Pancreas (tissue), 10 donors: Measurements from ENCODE around the gene TULP4. TPM values are rescaled to one million over a fixed set of nuclear protein-coding genes. Genes with fewer than 3 reads are reported as not detected.

Source experiments
- ATAC-seq, 4 donors: fragments of 200-7000 bp; cut with Tn5 transposase; one replicate each; pipeline versions ENCODE4 v1.8.0 to v1.9.1; 2020; ENCODE audit warnings: mild to moderate bottlenecking in 4 of 4, moderate library complexity in 4 of 4
- DNase-seq, 6 donors: peaks; one replicate each; pipeline ENCODE4 v3.0.0-alpha.2; 2020
- FAIRE-seq: peaks from 2 replicates; lab custom pipeline; 2012; peaks lifted over from hg19 to GRCh38; lab: Jason Lieb, UNC
- H3K27ac ChIP-seq, 4 donors: fragments of 200-600 bp; sonication (generic); 1 replicate in 3 of 4; 2 replicates in 1 of 4; pipeline versions ENCODE4 v1.5.0 to v1.8.0; 2020
- H3K27me3 ChIP-seq, 4 donors: fragments of 200-600 bp; one replicate each; pipeline ENCODE4 v1.8.0; 2021
- H3K36me3 ChIP-seq, 3 donors: fragments of 200-600 bp; sonication (generic) in 1 of 3; one replicate each; pipeline versions ENCODE4 v1.5.0 to v1.8.0; 2020 to 2021
- H3K4me1 ChIP-seq, 3 donors: fragments of 200-600 bp; one replicate each; pipeline ENCODE4 v1.8.0; 2021
- H3K4me3 ChIP-seq, 4 donors: fragments of 200-600 bp; sonication (generic) in 2 of 4; one replicate each; pipeline versions ENCODE4 v1.5.0 to v1.8.0; 2020 to 2021
- H3K9me3 ChIP-seq, 4 donors: fragments of 200-600 bp; one replicate each; pipeline ENCODE4 v1.8.0; 2021
- CTCF ChIP-seq, 4 donors: fragments of 200-600 bp; sonication (generic) in 3 of 4; IDR thresholded peaks; one replicate each; pipeline versions ENCODE4 v1.5.0 to v1.8.0; 2021; ENCODE audit warnings: antibody characterized with exemption in 4 of 4
- WGBS, 2 donors: extraction: QIAGEN DNeasy Blood & Tissue Kit; methylation state at CpG; one replicate each; pipeline ENCODE4 v1.1.7; 2013; 5-methylcytosine and 5-hydroxymethylcytosine counted together
- intact Hi-C, 3 donors: fragments of 100-400 bp; cut with DNase I; formaldehyde crosslinking; loops; one replicate each; pipeline versions ENCODE4 v1.11.1 to v1.14.2; 2022
- polyA plus RNA-seq, 2 donors: library from polyadenylated mRNA; stranded (reverse); fragments of 200-250 nt; gene quantifications; one replicate each; pipeline ENCODE4 v1.2.3, GENCODE V29; 2013
- total RNA-seq, 6 donors: library from RNA; stranded (reverse); fragmentation: NEBNext Ultra II Directional in 4 of 6; extraction: Animal tissue kit (Norgen Biotek cat#: 25700) in 4 of 6; gene quantifications; one replicate each; pipeline versions ENCODE4 v1.2.1 to v1.2.4, GENCODE V29; 2021 to 2023
- donor health status: healthy with polysubstance abuse.
- donor health status: DM: no; HTN: no; CAD: no; lungs with moderate emphysema.
- donor health status: DM: no; HTN: no; CAD: no.
- donor health status: control.
- donor health status: control.
- donor health status: Bipolar disorder and iron deficiency.
- donor health status: DM: yes; HTN: yes; CAD: no.
- donor health status: DM: no; HTN: no; CAD: no.
- donor health status: DM: no; HTN: no; CAD: no.
- donor health status: DM: yes; HTN: yes; CAD: no.

TULP4 gene
- total and polyA plus RNA-seq, 8 donors = 3.1 to 88.8 (median 48.0) TPM

GRCh38 chr6:158419339-158419909, 107.2 kb downstream of the TULP4 start:
- Histone ChIP-seq H3K9me3 (no peaks in the 10 kb centered on the region), H3K4me1 (no peaks in the 10 kb centered on the region), H3K36me3 (no peaks in the 10 kb centered on the region), H3K27ac (no peak overlapping the region), H3K27me3 (no peaks in the 10 kb centered on the region), H3K4me3 (no peak overlapping the region)
- no peak for DNase-seq
- ATAC-seq = no peak
- WGBS, 2 donors = 97 to 98% methylated on average over 2 of the region's 2 CpGs
- FAIRE-seq = no peak
- TF ChIP-seq CTCF (IDR thresholded peaks at IDR 0.05) = no peak
- intact Hi-C loops = no loop called here

- DNase-seq = no peak
- TF ChIP-seq CTCF (IDR thresholded peaks at IDR 0.05) = no peak
- no peak for ATAC-seq
- 93 to 94% methylated on average over 4 of the region's 4 CpGs for WGBS, 2 donors
- FAIRE-seq = no peak
- Histone ChIP-seq H3K9me3 (no peaks in the 10 kb centered on the region), H3K4me1 (no peaks in the 10 kb centered on the region), H3K27me3 (no peaks in the 10 kb centered on the region), H3K4me3 (no peak overlapping the region), H3K27ac (no peak overlapping the region), H3K36me3 (no peaks in the 10 kb centered on the region)
- intact Hi-C loops = no loop called here
Measured at GRCh38 chr6:158421381-158421780, 109.1 kb downstream of the TULP4 start.

- FAIRE-seq (no peak), DNase-seq (no peak), ATAC-seq (no peak)
- Histone ChIP-seq H3K36me3 (no peaks in the 10 kb centered on the region), H3K27ac (no peak overlapping the region), H3K4me1 (no peaks in the 10 kb centered on the region), H3K27me3 (no peaks in the 10 kb centered on the region), H3K4me3 (no peak overlapping the region), H3K9me3 (no peaks in the 10 kb centered on the region)
- TF ChIP-seq CTCF (IDR thresholded peaks at IDR 0.05) = no peak
- 90 to 92% methylated on average over 15 of the region's 15 CpGs for WGBS, 2 donors
- intact Hi-C loops = no loop called here
Measured at GRCh38 chr6:158422629-158423238, 110.5 kb downstream of the TULP4 start.

GRCh38 chr6:158431036-158431435, 118.8 kb downstream of the TULP4 start:
- Histone ChIP-seq H3K4me1 (no peaks in the 10 kb centered on the region), H3K36me3 (no peaks in the 10 kb centered on the region), H3K4me3 (no peak overlapping the region), H3K27me3 (no peaks in the 10 kb centered on the region), H3K9me3 (no peaks in the 10 kb centered on the region), H3K27ac (no peak overlapping the region)
- TF ChIP-seq CTCF (IDR thresholded peaks at IDR 0.05) = no peak
- no peak for FAIRE-seq
- DNase-seq = no peak
- WGBS, 2 donors = 90 to 92% methylated on average over 4 of the region's 4 CpGs
- no peak for ATAC-seq
- intact Hi-C loops = no loop called here

GRCh38 chr6:158431560-158431959, 119.3 kb downstream of the TULP4 start:
- Histone ChIP-seq H3K4me1 (no peaks in the 10 kb centered on the region), H3K4me3 (no peak overlapping the region), H3K9me3 (no peaks in the 10 kb centered on the region), H3K27me3 (no peaks in the 10 kb centered on the region), H3K36me3 (no peaks in the 10 kb centered on the region), H3K27ac (no peak overlapping the region)
- ATAC-seq = no peak
- no peak for FAIRE-seq
- no peak for DNase-seq
- intact Hi-C loops = no loop called here
- WGBS, 2 donors = 85 to 87% methylated on average over 13 of the region's 13 CpGs
- TF ChIP-seq CTCF (IDR thresholded peaks at IDR 0.05) = no peak
